HCT116 (cell line): Measurements from ENCODE around the gene THOP1. TPM values are rescaled to one million over a fixed set of nuclear protein-coding genes. Genes with fewer than 3 reads are reported as not detected.

Source experiments
- ATAC-seq: fragments of 200-7000 bp; cut with Tn5 transposase; 2 replicates; pipeline ENCODE4 v1.9.1; 2020; ENCODE audit warnings: mild to moderate bottlenecking, moderate library complexity
- BruUV-seq: library from RNA; stranded (reverse); fragments of 400-500 nt; replicated peaks from 2 replicates; lab custom pipeline; 2021; lab: Mats Ljungman, UMichigan
- CTCF ChIA-PET: fragments of 300-600 bp; sonication (Branson Sonifier 250); formaldehyde crosslinking; loops from one replicate; lab custom pipeline; 2021; ENCODE audit warnings: antibody characterized with exemption; lab: Charles Lee
- POLR2A ChIA-PET: fragments of 300-600, 350-600 bp; sonication (Branson Sonifier 250); formaldehyde crosslinking; loops from one replicate; lab custom pipeline; 2021; ENCODE audit warnings: antibody characterized with exemption; lab: Charles Lee
- RAD21 ChIA-PET, 2 experiments: fragments of 300-600 bp; sonication (Branson Sonifier 250); formaldehyde crosslinking; loops; one replicate each; lab custom pipeline; 2023; ENCODE audit warnings: low total read pairs in 2 of 2; ENCODE audit not compliant: uncharacterized antibody in 2 of 2, unreplicated experiment in 2 of 2, low non-redundant PET in 1 of 2; lab: Charles Lee
- DNase-seq: peaks from one replicate; pipeline ENCODE4 v3.0.0-alpha.2; 2010; ENCODE audit warnings: low read depth, low spot score
- H2AFZ ChIP-seq: fragments of 200-600 bp; shearing (Covaris generic), sonication (generic); 2 replicates; pipeline ENCODE4 v1.6.1; 2017; ENCODE audit warnings: low read depth, mixed run types, mixed read lengths, antibody characterized with exemption, low read length; ENCODE audit not compliant: poor library complexity, severe bottlenecking
- H3K27ac ChIP-seq: 2 replicates; pipeline ENCODE4 v1.5.1; 2012; ENCODE audit warnings: low read depth, low read length
- H3K27me3 ChIP-seq: fragments of 200-600 bp; sonication (generic); 2 replicates; pipeline ENCODE4 v1.6.1; 2016; ENCODE audit warnings: mixed run types, low read length, mixed read lengths; ENCODE audit not compliant: insufficient read depth
- H3K36me3 ChIP-seq, 2 experiments: fragments of 200-500 bp in 1 of 2; fragments of 200-600 bp in 1 of 2; sonication (Bioruptor generic) in 1 of 2; sonication (generic) in 1 of 2; 2 replicates each; pipeline versions ENCODE4 v1.5.1 to v1.6.1; 2014 to 2016; ENCODE audit warnings: low read length in 2 of 2, inconsistent platforms in 1 of 2, mixed read lengths in 1 of 2, mixed run types in 1 of 2; ENCODE audit not compliant: insufficient read depth in 2 of 2, control insufficient read depth in 1 of 2
- H3K4me1 ChIP-seq, 2 experiments: fragments of 200-600 bp in 1 of 2; sonication (generic) in 1 of 2; 2 replicates each; pipeline versions ENCODE4 v1.5.1 to v1.6.1; 2012 to 2017; ENCODE audit warnings: low read length in 2 of 2, inconsistent platforms in 1 of 2, mild to moderate bottlenecking in 1 of 2, mixed read lengths in 1 of 2, mixed run types in 1 of 2, moderate library complexity in 1 of 2; ENCODE audit not compliant: insufficient read depth in 2 of 2, control insufficient read depth in 1 of 2
- H3K4me2 ChIP-seq: fragments of 200-600 bp; sonication (generic); 2 replicates; pipeline ENCODE4 v1.6.1; 2017; ENCODE audit warnings: mixed run types, low read length, mixed read lengths
- H3K4me3 ChIP-seq, 2 experiments: fragments of 200-600 bp in 1 of 2; sonication (generic) in 1 of 2; replicated peaks in 1 of 2; 2 replicates each; pipeline ENCODE4 v1.5.1; 2011 to 2016; ENCODE audit warnings: low read length in 2 of 2, control low read depth in 1 of 2, low read depth in 1 of 2, mild to moderate bottlenecking in 1 of 2, mixed read lengths in 1 of 2, mixed run types in 1 of 2
- H3K79me2 ChIP-seq: fragments of 200-600 bp; sonication (generic); 2 replicates; pipeline ENCODE4 v1.6.1; 2017; ENCODE audit warnings: mild to moderate bottlenecking, mixed run types, low read length, moderate library complexity, mixed read lengths; ENCODE audit not compliant: insufficient read depth
- H3K9ac ChIP-seq: fragments of 200-600 bp; sonication (generic); 2 replicates; pipeline ENCODE4 v1.6.1; 2016; ENCODE audit warnings: low read length, mixed read lengths
- H3K9me2 ChIP-seq: fragments of 200-600 bp; sonication (generic), shearing (Covaris generic); 2 replicates; pipeline ENCODE4 v1.6.1; 2017; ENCODE audit warnings: mixed run types, mild to moderate bottlenecking, moderate library complexity; ENCODE audit not compliant: insufficient read depth
- H3K9me3 ChIP-seq, 2 experiments: fragments of 200-500 bp in 1 of 2; fragments of 200-600 bp in 1 of 2; sonication (Bioruptor generic) in 1 of 2; sonication (generic) in 1 of 2; 2 replicates each; pipeline ENCODE4 v1.6.1; 2014 to 2017; ENCODE audit warnings: low read length in 2 of 2, mixed read lengths in 2 of 2, inconsistent platforms in 1 of 2, low read depth in 1 of 2, mild to moderate bottlenecking in 1 of 2, mixed run types in 1 of 2, moderate library complexity in 1 of 2; ENCODE audit not compliant: control insufficient read depth in 1 of 2, insufficient read depth in 1 of 2
- H4K20me1 ChIP-seq: fragments of 200-600 bp; sonication (generic), shearing (Covaris generic); 2 replicates; pipeline ENCODE4 v1.6.1; 2017; ENCODE audit warnings: mixed run types, mild to moderate bottlenecking, moderate library complexity; ENCODE audit not compliant: insufficient read depth
- CBX3 ChIP-seq: IDR thresholded peaks from 2 replicates; pipeline ENCODE4 v1.6.1; 2012; ENCODE audit warnings: low read depth
- CEBPB ChIP-seq: IDR thresholded peaks from 2 replicates; pipeline ENCODE4 v1.6.1; 2012; ENCODE audit warnings: low read depth
- ELF1 ChIP-seq: IDR thresholded peaks from 2 replicates; pipeline ENCODE4 v1.6.1; 2012; ENCODE audit warnings: low read depth, borderline replicate concordance
- EZH2phosphoT487 ChIP-seq: fragments of 200-600 bp; IDR thresholded peaks from 2 replicates; pipeline ENCODE4 v1.6.1; 2018; ENCODE audit warnings: antibody characterized with exemption, borderline replicate concordance
- FOSL1 ChIP-seq: IDR thresholded peaks from 2 replicates; pipeline ENCODE4 v1.6.1; 2012; ENCODE audit warnings: low read depth
- JUND ChIP-seq: IDR thresholded peaks from 2 replicates; pipeline ENCODE4 v1.6.1; 2012
- REST ChIP-seq: IDR thresholded peaks from 2 replicates; pipeline ENCODE4 v1.6.1; 2012; ENCODE audit warnings: low read depth
- SP1 ChIP-seq: IDR thresholded peaks from 2 replicates; pipeline ENCODE4 v1.6.1; 2012; ENCODE audit warnings: low read depth
- YY1 ChIP-seq: IDR thresholded peaks from 2 replicates; pipeline ENCODE4 v1.6.1; 2011; ENCODE audit warnings: low read length, low read depth, moderate library complexity, mild to moderate bottlenecking; ENCODE audit not compliant: insufficient replicate concordance; ENCODE audit errors: extremely low read depth
- intact Hi-C: fragments of 100-400 bp; cut with micrococcal nuclease; formaldehyde crosslinking; loops from 2 replicates; pipeline ENCODE4 v1.10.0; 2022
- total RNA-seq: library from RNA; stranded (reverse); gene quantifications from one replicate; pipeline ENCODE4 v1.2.1, GENCODE V29; 2021; ENCODE audit not compliant: unreplicated experiment

THOP1 gene
- total RNA-seq, 1 experiment from 2014 or later = 201 TPM

- no TSS peak for BruUV-seq
- Histone ChIP-seq H3K27me3 (no peaks in the 10 kb centered on the region), H3K4me1 (peaks cover 3 to 9% of the 10 kb centered on the region in 2 experiments; a peak in 3 of 4 replicates), H4K20me1 (no peaks in the 10 kb centered on the region), H3K36me3 (no peaks in the 10 kb centered on the region), H3K9ac (no peak overlapping the region), H3K4me2 (no peak overlapping the region), H3K27ac (no peak overlapping the region), H3K4me3 (no peak overlapping the region), H3K79me2 (0 out of 2 replicates have a peak, but pooled peaks cover 4% of the 10 kb centered on the region), H3K9me3 (no peaks in the 10 kb centered on the region; a peak in 1 of 4 replicates), H2AFZ (no peak overlapping the region), H3K9me2 (no peaks in the 10 kb centered on the region)
- no peak for ATAC-seq
- ChIA-PET RAD21 (no interaction called here), POLR2A (no interaction called here), CTCF (no interaction called here)
- DNase-seq = no peak
- TF ChIP-seq YY1 (no peak), FOSL1 (no peak), REST (no peak), CBX3 (no peak), CEBPB (no peak), ELF1 (no peak), JUND (no peak), EZH2phosphoT487 (no peak), SP1 (no peak)
- intact Hi-C loops = no loop called here
Observed at GRCh38 chr19:2822846-2823245, 37.5 kb downstream of the THOP1 start.
